Neutrophil (primary cell): ENCODE data around the gene DUS1L.

ENCODE experiments used
- H3K27ac ChIP-seq: fragments of 200-600 bp; sonication (generic); 2 replicates; pipeline ENCODE4 v1.5.1; 2016; ENCODE audit warnings: mild to moderate bottlenecking, moderate library complexity
- H3K27me3 ChIP-seq: fragments of 200-600 bp; sonication (generic); 2 replicates; pipeline ENCODE4 v1.6.0; 2016; ENCODE audit warnings: mild to moderate bottlenecking
- H3K36me3 ChIP-seq: fragments of 200-600 bp; sonication (generic); 2 replicates; pipeline ENCODE4 v1.5.1; 2017
- H3K4me1 ChIP-seq, 2 experiments: fragments of 200-600 bp in 1 of 2; sonication (generic) in 1 of 2; 1 replicate in 1 of 2; 2 replicates in 1 of 2; pipeline versions ENCODE4 v1.5.1 to v1.6.1; 2013 to 2016; ENCODE audit warnings: low read depth in 1 of 2, low read length in 1 of 2, mild to moderate bottlenecking in 1 of 2, moderate library complexity in 1 of 2; ENCODE audit not compliant: control insufficient read depth in 1 of 2, insufficient read depth in 1 of 2
- H3K4me3 ChIP-seq, 2 experiments: fragments of 200-600 bp in 1 of 2; sonication (generic) in 1 of 2; 1 replicate in 1 of 2; 2 replicates in 1 of 2; pipeline ENCODE4 v1.5.1; 2013 to 2016; ENCODE audit warnings: low read depth in 1 of 2, low read length in 1 of 2, mild to moderate bottlenecking in 1 of 2, moderate library complexity in 1 of 2
- H3K9me3 ChIP-seq: fragments of 200-600 bp; sonication (generic); 2 replicates; pipeline ENCODE4 v1.5.1; 2016
- TF ChIP-seq, protein P1 (sequence below): fragments of 200-600 bp; sonication (generic); IDR thresholded peaks from 2 replicates; pipeline ENCODE4 v1.5.1; 2016; ENCODE audit warnings: antibody characterized with exemption

Gene DUS1L

GRCh38 chr17:82078433-82078832 is 12.8 kb upstream of the DUS1L start:
- no peak overlapping the region for H3K27ac ChIP-seq
- TF ChIP-seq, protein P1, sequence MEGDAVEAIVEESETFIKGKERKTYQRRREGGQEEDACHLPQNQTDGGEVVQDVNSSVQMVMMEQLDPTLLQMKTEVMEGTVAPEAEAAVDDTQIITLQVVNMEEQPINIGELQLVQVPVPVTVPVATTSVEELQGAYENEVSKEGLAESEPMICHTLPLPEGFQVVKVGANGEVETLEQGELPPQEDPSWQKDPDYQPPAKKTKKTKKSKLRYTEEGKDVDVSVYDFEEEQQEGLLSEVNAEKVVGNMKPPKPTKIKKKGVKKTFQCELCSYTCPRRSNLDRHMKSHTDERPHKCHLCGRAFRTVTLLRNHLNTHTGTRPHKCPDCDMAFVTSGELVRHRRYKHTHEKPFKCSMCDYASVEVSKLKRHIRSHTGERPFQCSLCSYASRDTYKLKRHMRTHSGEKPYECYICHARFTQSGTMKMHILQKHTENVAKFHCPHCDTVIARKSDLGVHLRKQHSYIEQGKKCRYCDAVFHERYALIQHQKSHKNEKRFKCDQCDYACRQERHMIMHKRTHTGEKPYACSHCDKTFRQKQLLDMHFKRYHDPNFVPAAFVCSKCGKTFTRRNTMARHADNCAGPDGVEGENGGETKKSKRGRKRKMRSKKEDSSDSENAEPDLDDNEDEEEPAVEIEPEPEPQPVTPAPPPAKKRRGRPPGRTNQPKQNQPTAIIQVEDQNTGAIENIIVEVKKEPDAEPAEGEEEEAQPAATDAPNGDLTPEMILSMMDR = no peak
- H3K4me1 ChIP-seq = no peaks in the 10 kb centered on the region
- no peaks in the 10 kb centered on the region for H3K9me3 ChIP-seq
- H3K36me3 ChIP-seq = peaks cover 19% of the 10 kb centered on the region
- no peaks in the 10 kb centered on the region for H3K27me3 ChIP-seq
- H3K4me3 ChIP-seq = no peak overlapping the region

DNA sequence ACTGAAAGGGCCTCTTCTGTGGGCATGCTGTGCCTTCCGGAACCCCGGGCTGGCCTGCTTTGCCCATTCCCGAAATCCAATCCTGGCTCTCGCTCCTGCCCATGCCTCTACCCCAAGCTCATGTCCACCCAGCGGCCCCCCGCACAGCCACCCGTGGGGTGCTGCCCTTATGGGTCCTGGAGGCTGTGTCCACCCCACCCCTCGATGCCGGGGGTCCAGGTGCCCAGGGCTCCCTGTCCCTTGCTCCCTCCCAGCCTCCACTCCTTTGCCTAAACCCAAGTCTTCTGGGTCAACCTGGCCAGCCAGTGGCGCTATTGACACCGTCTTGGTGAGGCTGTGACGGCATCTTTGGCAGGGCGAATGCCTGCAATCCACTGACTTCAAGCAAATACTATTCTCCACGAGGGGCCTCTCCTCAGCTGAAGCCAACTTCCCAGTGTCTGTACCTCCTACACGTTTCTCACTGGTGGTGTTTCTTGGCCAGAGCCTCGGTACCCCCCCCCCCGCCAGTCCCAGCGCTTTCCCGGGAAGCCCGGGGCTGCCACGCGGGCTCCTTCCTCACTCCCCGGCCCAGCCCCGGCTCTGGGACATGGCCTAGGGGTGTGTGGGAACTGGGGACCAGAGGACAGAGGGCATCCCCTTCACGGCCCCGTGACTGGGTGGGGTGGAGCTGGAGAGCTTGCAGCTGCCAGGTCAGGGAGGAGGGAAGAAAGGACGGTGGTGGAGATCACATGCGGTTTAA is 12.2 kb upstream of the DUS1L start:
- H3K9me3 ChIP-seq = no peaks in the 10 kb centered on the region
- peaks cover 12% of the 10 kb centered on the region for H3K36me3 ChIP-seq
- no peak overlapping the region for H3K4me3 ChIP-seq
- no peak overlapping the region for H3K27ac ChIP-seq
- H3K4me1 ChIP-seq = no peaks in the 10 kb centered on the region
- no peaks in the 10 kb centered on the region for H3K27me3 ChIP-seq
- TF ChIP-seq, protein P1 = no peak

GRCh38 chr17:82076785-82077591 is 11.4 kb upstream of the DUS1L start:
- TF ChIP-seq, protein P1 = no peak
- Histone ChIP-seq H3K4me1 (no peaks in the 10 kb centered on the region), H3K9me3 (no peaks in the 10 kb centered on the region)

GRCh38 chr17:82076018-82076784 is 10.6 kb upstream of the DUS1L start:
- H3K4me3 ChIP-seq = no peak overlapping the region
- H3K27me3 ChIP-seq = no peaks in the 10 kb centered on the region
- H3K27ac ChIP-seq = no peak overlapping the region
- H3K4me1 ChIP-seq = no peaks in the 10 kb centered on the region
- H3K36me3 ChIP-seq = peaks cover 8% of the 10 kb centered on the region
- TF ChIP-seq, protein P1 = no peak
- H3K9me3 ChIP-seq = no peaks in the 10 kb centered on the region

More at GRCh38 chr17:82076785-82077591, 11.4 kb upstream of the DUS1L start:
- Histone ChIP-seq H3K27me3 (no peaks in the 10 kb centered on the region), H3K27ac (no peak overlapping the region), H3K4me3 (no peak overlapping the region), H3K36me3 (peaks cover 11% of the 10 kb centered on the region)

DNA sequence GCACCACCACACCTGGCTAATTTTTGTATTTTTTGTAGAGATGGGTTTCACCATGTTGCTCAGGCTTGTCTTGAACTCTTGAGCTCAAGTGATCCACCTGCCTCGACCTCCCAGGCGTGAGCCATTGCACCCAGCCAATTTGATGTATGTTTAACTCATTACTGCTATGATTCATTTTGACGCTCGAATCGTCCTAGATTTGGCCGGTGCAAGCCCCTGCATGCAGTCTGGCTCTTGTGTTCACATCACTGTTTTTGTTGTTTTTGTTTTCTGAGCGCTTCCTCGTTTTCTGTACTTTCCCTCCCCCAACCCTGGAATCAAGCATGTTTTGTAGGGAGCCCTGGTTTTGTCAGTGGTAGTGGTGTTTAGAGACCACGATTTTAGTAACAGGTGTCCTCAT is 7.8 kb upstream of the DUS1L start:
- Histone ChIP-seq H3K36me3 (no peaks in the 10 kb centered on the region), H3K4me3 (no peak overlapping the region), H3K27ac (no peak overlapping the region), H3K27me3 (peaks cover 3% of the 10 kb centered on the region), H3K9me3 (no peaks in the 10 kb centered on the region), H3K4me1 (no peaks in the 10 kb centered on the region)
- TF ChIP-seq, protein P1 = no peak
